ENCODE results near the gene C12orf60. TPM values are rescaled to one million over a fixed set of nuclear protein-coding genes. Genes with fewer than 3 reads are reported as not detected.
A peak's percentile ranks its signal among the peaks of the same experiment; 100 is the strongest.

The C12orf60 gene
- total RNA-seq, 1 experiment from 2014 or later: 1.9 TPM

GRCh38 chr12:14802721-14803010 is 804 bp upstream of the C12orf60 start:
- peaks cover 7 to 18% of the 10 kb centered on the region in 2 experiments; a peak in 3 of 4 replicates for H3K4me1 Mint-ChIP-seq
- no peaks in the 10 kb centered on the region for H3K27me3 Mint-ChIP-seq (ENCODE audit: low read depth)
- TF ChIP-seq, protein P1, sequence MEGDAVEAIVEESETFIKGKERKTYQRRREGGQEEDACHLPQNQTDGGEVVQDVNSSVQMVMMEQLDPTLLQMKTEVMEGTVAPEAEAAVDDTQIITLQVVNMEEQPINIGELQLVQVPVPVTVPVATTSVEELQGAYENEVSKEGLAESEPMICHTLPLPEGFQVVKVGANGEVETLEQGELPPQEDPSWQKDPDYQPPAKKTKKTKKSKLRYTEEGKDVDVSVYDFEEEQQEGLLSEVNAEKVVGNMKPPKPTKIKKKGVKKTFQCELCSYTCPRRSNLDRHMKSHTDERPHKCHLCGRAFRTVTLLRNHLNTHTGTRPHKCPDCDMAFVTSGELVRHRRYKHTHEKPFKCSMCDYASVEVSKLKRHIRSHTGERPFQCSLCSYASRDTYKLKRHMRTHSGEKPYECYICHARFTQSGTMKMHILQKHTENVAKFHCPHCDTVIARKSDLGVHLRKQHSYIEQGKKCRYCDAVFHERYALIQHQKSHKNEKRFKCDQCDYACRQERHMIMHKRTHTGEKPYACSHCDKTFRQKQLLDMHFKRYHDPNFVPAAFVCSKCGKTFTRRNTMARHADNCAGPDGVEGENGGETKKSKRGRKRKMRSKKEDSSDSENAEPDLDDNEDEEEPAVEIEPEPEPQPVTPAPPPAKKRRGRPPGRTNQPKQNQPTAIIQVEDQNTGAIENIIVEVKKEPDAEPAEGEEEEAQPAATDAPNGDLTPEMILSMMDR (conservative IDR thresholded peaks at IDR 0.05): no peak
- no peak overlapping the region for H3K4ac ChIP-seq (ENCODE audit: low read depth, low read length)
- no peaks in the 10 kb centered on the region for H4K20me1 ChIP-seq (ENCODE audit: control insufficient read depth, insufficient read depth, insufficient read length)
- H2BK12ac ChIP-seq (ENCODE audit: insufficient read length, low read depth, low read length): no peak overlapping the region
- H3K79me2 ChIP-seq (ENCODE audit: insufficient read depth, low read length): peaks cover 18% of the 10 kb centered on the region
- H3T11ph ChIP-seq (ENCODE audit: low read length): no peak overlapping the region
- peaks cover 3% of the 10 kb centered on the region for H3K79me1 ChIP-seq (ENCODE audit: insufficient read depth, low read depth, low read length, poor library complexity, severe bottlenecking)
- no peak overlapping the region for H4K5ac ChIP-seq (ENCODE audit: insufficient read length, low read depth, low read length)
- no peaks in the 10 kb centered on the region for H3K9me3 ChIP-seq (ENCODE audit: control insufficient read depth, low read depth, low read length)
- H3K18ac ChIP-seq (ENCODE audit: insufficient read length, low read depth, low read length): no peak overlapping the region
- H3K9me3 Mint-ChIP-seq: no peaks in the 10 kb centered on the region
- H3K27ac ChIP-seq (ENCODE audit: insufficient read length, low read depth, low read length): no peak overlapping the region
- no peaks in the 10 kb centered on the region for H3K23me2 ChIP-seq (ENCODE audit: insufficient read length, low read depth, low read length, poor library complexity, severe bottlenecking)
- H2AFZ ChIP-seq (ENCODE audit: low read length): no peak overlapping the region
- no peak overlapping the region for H3K23ac ChIP-seq (ENCODE audit: insufficient read length, low read depth, low read length)
- H3K9ac ChIP-seq (ENCODE audit: extremely low read depth, insufficient read length, low read length): peak overlapping the region; percentile 89
- no peak overlapping the region for H2BK15ac ChIP-seq (ENCODE audit: low read depth, low read length)
- peak overlapping the region; percentile 7 for H2BK5ac ChIP-seq (ENCODE audit: insufficient read length, low read length)
- no peak overlapping the region for H3K4me3 Mint-ChIP-seq
- peak overlapping the region; percentile 87 for H3K14ac ChIP-seq (ENCODE audit: insufficient read depth, low read length)
- WGBS (ENCODE audit: extremely low coverage, insufficient read length, low lambda C conversion rate): no CpG with 5 or more reads among the region's 7 CpGs
- no peak overlapping the region for H3K56ac ChIP-seq (ENCODE audit: insufficient read length, low read depth, low read length)
- no peak overlapping the region for H2BK120ac ChIP-seq (ENCODE audit: low read depth, low read length, poor library complexity, severe bottlenecking)
- H3K4me1 ChIP-seq (ENCODE audit: insufficient read depth, low read length): no peaks in the 10 kb centered on the region
- no peak for DNase-seq
- H3K36me3 Mint-ChIP-seq (ENCODE audit: insufficient read depth in 1 of 3, low read depth in 3 of 3): peaks cover 5 to 31% (median 23%) of the 10 kb centered on the region in 3 experiments; a peak in 5 of 7 replicates
- no peak overlapping the region for H2BK20ac ChIP-seq (ENCODE audit: low read depth, low read length, poor library complexity, severe bottlenecking)
- no peak overlapping the region for H4K91ac ChIP-seq (ENCODE audit: insufficient read length, low read depth, low read length)
- H3K27ac Mint-ChIP-seq: no peak overlapping the region
- H4K8ac ChIP-seq (replicated peaks; ENCODE audit: insufficient read length, low read depth, low read length): no peak overlapping the region
- H3K27me3 ChIP-seq (ENCODE audit: insufficient read depth, low read length): no peaks in the 10 kb centered on the region
- peak overlapping the region; percentile 85 for H3K4me2 ChIP-seq (ENCODE audit: insufficient read depth, insufficient read length, low read length)
- no peak overlapping the region for H2AK5ac ChIP-seq (ENCODE audit: insufficient read length, low read length)
